T-helper 1 cell treated with Interleukin-12 subunit alpha and Interleukin-12 subunit beta and Interleukin-4 antibody, amounts not matched to agents 30 μg/mL and 1 μg/mL, for 36 hours (primary cell): Measurements from ENCODE around the gene CUZD1.

Experiments
- H3K27ac Mint-ChIP-seq: one replicate; pipeline ENCODE4 v1.8.0; 2021; ENCODE audit warnings: mild to moderate bottlenecking, mixed read lengths
- H3K27me3 Mint-ChIP-seq: one replicate; pipeline ENCODE4 v1.8.0; 2021; ENCODE audit warnings: low read depth, mixed read lengths
- H3K36me3 Mint-ChIP-seq: one replicate; pipeline ENCODE4 v1.8.0; 2021; ENCODE audit warnings: low read depth, mixed read lengths
- H3K4me1 Mint-ChIP-seq: one replicate; pipeline ENCODE4 v1.8.0; 2021; ENCODE audit warnings: low read depth, mixed read lengths
- H3K4me3 Mint-ChIP-seq: one replicate; pipeline ENCODE4 v1.8.0; 2021; ENCODE audit warnings: mild to moderate bottlenecking, moderate library complexity, mixed read lengths
- H3K9me3 Mint-ChIP-seq: one replicate; pipeline ENCODE4 v1.8.0; 2021; ENCODE audit warnings: mixed read lengths

CUZD1 gene

DNA sequence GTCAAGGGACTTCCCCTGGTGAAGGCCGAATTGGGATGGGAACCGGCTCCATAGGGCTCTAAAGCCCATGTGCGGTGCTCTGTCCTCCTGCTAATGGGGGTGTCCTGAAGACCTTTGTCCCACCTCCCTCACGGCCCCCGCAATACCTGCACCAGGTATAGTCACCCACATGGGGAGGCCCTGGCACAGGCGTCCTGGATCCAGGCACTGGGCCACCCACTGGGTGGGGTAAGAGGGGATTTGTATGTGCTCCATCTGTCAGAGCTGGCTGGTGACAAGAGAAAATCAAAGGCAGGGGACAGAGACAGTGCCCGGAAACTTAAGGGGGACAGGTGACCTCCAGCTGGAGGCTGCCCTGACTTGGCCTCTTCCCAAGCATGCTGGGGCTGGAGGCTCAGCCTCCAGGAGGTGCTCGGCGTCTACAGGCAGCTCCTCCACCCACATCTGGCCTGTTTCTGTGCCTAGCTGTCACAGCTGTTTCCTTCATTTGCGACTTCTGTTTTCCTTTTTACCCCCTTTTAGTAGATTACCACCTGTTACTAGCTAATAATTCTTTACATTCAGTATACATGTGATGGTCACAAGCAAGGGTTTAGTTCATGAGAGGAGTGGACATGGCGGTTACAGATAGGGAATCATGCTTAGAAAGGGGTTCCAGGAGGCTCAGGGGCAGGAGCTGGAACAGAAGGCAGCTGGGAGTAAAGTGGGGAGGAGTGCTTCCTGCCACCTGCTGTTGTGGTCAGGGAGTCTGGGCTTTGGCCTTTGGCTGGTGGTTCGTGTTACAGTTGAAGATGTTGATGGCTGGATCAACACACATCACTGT, 2.3 kb upstream of the CUZD1 start:
- H3K9me3 Mint-ChIP-seq = no peaks in the 10 kb centered on the region
- H3K4me1 Mint-ChIP-seq = peaks cover 16% of the 10 kb centered on the region
- peaks cover 39% of the 10 kb centered on the region for H3K36me3 Mint-ChIP-seq
- no peak overlapping the region for H3K4me3 Mint-ChIP-seq
- no peaks in the 10 kb centered on the region for H3K27me3 Mint-ChIP-seq
- no peak overlapping the region for H3K27ac Mint-ChIP-seq

DNA sequence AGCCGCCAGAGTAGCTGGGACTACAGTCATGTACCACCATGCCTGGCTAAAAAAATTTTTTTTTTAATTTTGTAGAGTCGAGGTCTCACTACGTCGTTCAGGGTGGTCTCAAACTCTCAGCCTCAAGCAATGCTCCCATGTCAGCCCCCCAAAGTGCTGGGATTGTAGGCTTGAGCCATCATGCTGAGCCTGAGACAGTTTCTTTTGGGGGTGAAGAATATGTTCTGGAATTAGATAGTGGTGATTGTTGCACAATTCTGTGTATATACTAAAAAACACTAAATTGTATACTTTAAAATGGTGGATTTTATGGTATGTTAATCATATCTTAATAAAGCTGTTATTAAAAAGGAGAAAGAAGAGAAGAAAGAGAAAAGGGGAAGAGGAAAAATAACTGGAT, 1.5 kb downstream of the CUZD1 start:
- Mint-ChIP-seq H3K4me3 (no peak overlapping the region), H3K27me3 (no peaks in the 10 kb centered on the region), H3K9me3 (peaks cover 4% of the 10 kb centered on the region), H3K27ac (no peak overlapping the region), H3K36me3 (peaks cover 27% of the 10 kb centered on the region), H3K4me1 (peaks cover 7% of the 10 kb centered on the region)

DNA sequence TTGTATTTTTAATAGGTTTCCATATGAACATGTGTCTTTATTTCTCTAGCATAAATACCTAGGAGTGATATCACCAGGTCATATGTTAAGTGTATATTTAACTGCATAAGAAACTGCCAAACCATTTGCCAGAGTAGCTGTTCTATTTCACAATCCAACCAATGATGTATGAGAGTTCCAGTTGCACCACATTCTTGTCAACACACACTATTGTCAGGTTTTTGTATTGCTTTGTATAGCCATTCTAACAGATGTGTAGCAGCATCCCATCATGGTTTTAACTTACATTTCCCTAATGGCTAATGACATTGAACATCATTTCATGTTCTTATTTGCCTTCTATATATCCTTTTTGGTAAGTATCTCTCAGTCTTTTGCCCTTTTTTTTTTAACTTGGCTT, 4.1 kb downstream of the CUZD1 start:
- Mint-ChIP-seq H3K9me3 (peaks cover 4% of the 10 kb centered on the region), H3K4me3 (no peak overlapping the region), H3K4me1 (no peaks in the 10 kb centered on the region), H3K27me3 (no peaks in the 10 kb centered on the region), H3K36me3 (peaks cover 37% of the 10 kb centered on the region), H3K27ac (no peak overlapping the region)

DNA sequence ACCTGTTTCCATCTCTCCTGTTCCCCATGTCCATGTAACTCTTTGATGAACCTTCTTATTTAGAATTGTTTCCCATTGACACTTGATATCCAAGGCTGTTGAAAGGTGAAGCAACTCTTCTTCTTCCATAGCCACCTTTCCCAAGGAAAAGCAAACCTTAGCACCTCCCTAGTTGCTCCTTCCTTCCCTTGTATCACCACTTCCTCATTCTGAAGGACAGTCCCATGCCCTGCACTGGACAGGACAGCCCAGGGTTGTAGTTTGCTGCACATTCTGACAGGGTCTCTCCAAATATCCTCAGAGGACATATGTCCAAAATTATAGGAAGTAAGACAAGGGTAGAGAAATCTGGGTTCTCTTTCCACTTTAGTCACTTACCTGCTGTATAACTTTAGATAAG, 6.2 kb downstream of the CUZD1 start:
- Mint-ChIP-seq H3K36me3 (peaks cover 34% of the 10 kb centered on the region), H3K4me3 (no peak overlapping the region), H3K27ac (no peak overlapping the region), H3K27me3 (no peaks in the 10 kb centered on the region), H3K4me1 (no peaks in the 10 kb centered on the region), H3K9me3 (peaks cover 4% of the 10 kb centered on the region)

DNA sequence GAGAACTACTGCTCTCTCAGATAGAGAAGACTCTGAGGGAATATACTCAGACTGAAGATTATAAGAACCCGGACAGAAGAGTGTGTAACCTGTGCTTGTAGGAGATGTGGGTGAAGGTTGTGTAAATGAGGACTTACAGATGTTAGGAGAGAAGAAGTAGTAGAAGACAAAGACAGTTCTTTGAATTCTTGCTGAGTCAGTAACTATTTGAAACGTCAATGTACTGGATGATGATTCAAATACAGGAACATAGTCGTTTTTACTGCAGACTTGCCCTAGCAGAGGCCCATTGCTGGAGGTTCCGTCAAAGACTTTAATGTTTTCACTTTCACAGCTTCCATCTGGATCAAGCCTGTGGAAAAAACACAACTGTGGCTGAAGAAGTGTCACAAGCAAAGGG, 6.8 kb downstream of the CUZD1 start:
- H3K9me3 Mint-ChIP-seq = peaks cover 4% of the 10 kb centered on the region
- H3K4me1 Mint-ChIP-seq = no peaks in the 10 kb centered on the region
- no peak overlapping the region for H3K27ac Mint-ChIP-seq
- H3K27me3 Mint-ChIP-seq = no peaks in the 10 kb centered on the region
- no peak overlapping the region for H3K4me3 Mint-ChIP-seq
- H3K36me3 Mint-ChIP-seq = peaks cover 32% of the 10 kb centered on the region

DNA sequence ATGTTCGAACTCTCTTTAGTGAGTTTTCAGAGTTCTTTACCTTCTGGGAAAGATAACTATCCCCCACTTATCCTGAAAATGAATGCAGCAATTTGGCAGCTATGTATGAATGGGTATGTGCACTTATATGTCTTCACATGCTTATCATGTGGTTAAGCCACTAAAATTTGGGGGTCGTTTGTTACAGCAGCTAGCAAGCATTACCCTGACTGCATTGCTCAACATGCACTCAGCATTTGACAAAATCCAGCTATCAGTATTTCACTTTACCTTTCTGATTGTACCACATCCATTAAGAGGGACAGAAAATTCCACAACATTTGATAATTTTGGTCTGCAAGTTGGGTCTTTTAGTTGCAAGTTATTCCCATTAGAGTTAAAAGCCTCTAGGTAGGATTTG, 9.7 kb downstream of the CUZD1 start:
- H3K4me3 Mint-ChIP-seq = no peak overlapping the region
- H3K9me3 Mint-ChIP-seq = no peaks in the 10 kb centered on the region
- H3K4me1 Mint-ChIP-seq = no peaks in the 10 kb centered on the region

DNA sequence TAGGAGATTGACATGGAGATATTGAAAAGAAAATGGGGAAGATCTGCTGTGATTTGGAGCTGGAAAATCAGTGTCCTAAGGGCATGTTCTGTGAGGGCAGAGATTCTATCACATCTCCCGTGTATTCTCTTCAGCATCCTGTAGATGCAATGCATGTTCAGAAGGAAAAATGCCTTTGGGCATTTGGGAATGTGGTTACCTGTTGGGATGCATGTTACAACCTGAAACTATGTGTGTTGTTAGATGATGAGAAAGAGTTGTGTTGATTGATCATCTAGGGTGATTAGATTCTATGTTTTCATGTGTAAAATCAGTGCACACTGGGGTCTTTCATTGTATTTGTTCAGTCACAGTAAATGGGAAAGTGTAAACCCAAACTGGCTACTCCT, 14.7 kb downstream of the CUZD1 start:
- no peaks in the 10 kb centered on the region for H3K9me3 Mint-ChIP-seq
- H3K4me1 Mint-ChIP-seq = no peaks in the 10 kb centered on the region
- H3K27ac Mint-ChIP-seq = no peak overlapping the region
- no peak overlapping the region for H3K4me3 Mint-ChIP-seq
- H3K36me3 Mint-ChIP-seq = peaks cover 25% of the 10 kb centered on the region
- no peaks in the 10 kb centered on the region for H3K27me3 Mint-ChIP-seq

More for the DNA sequence above, 9.7 kb downstream of the CUZD1 start:
- Mint-ChIP-seq H3K27me3 (no peaks in the 10 kb centered on the region), H3K27ac (no peak overlapping the region), H3K36me3 (peaks cover 42% of the 10 kb centered on the region)

DNA sequence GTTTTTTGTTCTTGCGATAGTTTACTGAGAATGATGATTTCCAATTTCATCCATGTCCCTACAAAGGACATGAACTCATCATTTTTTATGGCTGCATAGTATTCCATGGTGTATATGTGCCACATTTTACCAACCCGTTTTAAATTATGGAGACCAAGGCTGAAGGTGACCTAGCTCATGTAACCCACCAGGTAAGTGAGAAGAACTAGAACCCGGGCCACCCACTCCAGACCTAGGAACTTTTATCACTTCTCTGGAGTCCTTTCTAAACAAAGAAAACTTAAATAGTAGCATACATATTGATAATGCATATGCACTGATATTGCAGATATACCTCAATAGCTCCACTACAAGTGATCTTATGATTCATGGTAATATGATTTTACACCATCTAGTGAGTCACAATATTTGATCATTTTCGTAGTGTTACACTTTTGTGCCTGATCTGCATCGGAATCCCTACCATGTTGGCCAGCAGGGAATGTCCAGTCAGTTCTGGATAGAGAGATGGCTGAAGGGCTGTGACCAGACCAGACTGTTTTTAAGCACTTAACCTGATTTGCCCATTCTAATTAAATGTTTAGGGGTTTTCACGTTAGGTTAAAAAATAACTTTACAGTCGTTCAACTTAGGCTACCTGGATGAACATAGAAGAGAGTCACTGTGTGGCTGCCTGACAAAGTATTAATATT, 15.2 kb downstream of the CUZD1 start:
- Mint-ChIP-seq H3K36me3 (peaks cover 22% of the 10 kb centered on the region), H3K9me3 (no peaks in the 10 kb centered on the region), H3K27ac (no peak overlapping the region), H3K27me3 (peaks cover 4% of the 10 kb centered on the region), H3K4me1 (no peaks in the 10 kb centered on the region), H3K4me3 (no peak overlapping the region)

DNA sequence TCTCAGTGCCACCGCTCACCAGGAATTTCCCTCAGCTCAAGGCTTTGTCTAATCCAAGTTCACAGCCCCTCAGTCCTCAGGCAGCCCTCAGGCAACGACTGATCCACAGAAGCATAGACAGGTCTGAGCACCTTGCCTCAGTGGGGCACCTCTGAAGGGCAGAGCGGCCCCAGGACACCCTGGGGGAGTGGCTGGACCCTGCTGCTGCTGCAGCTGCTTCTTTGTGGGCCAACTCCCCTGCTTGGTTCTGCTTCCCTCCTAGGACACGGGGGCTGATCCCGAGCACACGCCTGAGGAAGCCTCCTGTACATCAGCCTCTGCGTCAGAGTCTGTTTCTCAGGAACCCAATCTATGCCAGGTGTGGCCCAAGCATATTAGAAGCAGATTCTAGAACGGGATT, 16.2 kb downstream of the CUZD1 start:
- no peaks in the 10 kb centered on the region for H3K4me1 Mint-ChIP-seq
- H3K36me3 Mint-ChIP-seq = peaks cover 20% of the 10 kb centered on the region
- no peak overlapping the region for H3K4me3 Mint-ChIP-seq
- no peak overlapping the region for H3K27ac Mint-ChIP-seq
- peaks cover 11% of the 10 kb centered on the region for H3K27me3 Mint-ChIP-seq
- H3K9me3 Mint-ChIP-seq = no peaks in the 10 kb centered on the region

DNA sequence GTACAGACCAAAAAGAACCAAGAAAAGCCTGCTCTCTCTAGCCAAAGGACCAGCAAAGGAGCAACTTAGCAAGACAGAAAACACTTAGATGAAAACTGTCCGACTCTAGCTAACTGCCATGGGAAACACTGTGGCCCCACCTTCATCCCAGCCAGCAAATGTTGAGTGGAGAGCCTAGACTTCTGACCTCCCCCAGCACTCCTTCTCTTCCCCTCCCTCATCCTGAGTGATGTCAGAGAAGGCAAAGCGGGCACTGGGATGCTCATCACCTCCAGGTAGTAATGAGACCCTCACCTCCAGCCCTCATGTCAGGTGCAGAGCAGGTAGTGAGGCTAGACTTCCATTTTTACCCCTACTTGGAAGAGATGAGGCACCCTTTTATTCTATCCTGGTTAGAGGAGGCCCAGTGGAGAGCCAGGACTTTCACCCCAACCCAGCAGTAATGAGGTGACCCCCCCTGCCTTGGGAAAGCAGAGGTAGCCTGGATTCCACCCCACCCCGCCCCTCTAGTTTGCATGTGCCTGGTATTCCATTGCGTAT, 16.9 kb downstream of the CUZD1 start:
- peaks cover 17% of the 10 kb centered on the region for H3K27me3 Mint-ChIP-seq
- H3K4me1 Mint-ChIP-seq = no peaks in the 10 kb centered on the region
- H3K36me3 Mint-ChIP-seq = peaks cover 20% of the 10 kb centered on the region
- no peaks in the 10 kb centered on the region for H3K9me3 Mint-ChIP-seq
- no peak overlapping the region for H3K27ac Mint-ChIP-seq
- H3K4me3 Mint-ChIP-seq = no peak overlapping the region

DNA sequence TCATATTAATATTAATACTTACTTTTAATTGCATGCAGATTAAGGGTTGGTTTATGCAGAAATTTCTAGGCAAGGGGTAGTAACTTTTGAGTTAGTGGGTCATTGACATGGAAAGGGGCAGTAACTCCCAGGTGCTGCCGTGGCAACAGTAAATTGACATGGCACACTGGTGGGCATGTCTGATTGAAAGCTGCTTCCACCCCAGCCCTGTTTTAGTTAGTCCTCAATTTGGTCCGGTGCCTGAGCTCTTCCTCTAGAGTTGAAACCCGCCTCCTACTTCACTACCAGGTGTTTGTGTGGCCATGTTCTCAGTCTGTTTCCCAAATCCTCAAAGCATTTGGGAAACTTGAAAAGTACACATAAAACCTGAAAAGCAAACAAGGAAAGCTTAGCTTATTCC, 18.4 kb downstream of the CUZD1 start:
- Mint-ChIP-seq H3K4me3 (no peak overlapping the region), H3K27ac (no peak overlapping the region), H3K36me3 (peaks cover 15% of the 10 kb centered on the region), H3K4me1 (no peaks in the 10 kb centered on the region), H3K27me3 (peaks cover 19% of the 10 kb centered on the region), H3K9me3 (no peaks in the 10 kb centered on the region)

DNA sequence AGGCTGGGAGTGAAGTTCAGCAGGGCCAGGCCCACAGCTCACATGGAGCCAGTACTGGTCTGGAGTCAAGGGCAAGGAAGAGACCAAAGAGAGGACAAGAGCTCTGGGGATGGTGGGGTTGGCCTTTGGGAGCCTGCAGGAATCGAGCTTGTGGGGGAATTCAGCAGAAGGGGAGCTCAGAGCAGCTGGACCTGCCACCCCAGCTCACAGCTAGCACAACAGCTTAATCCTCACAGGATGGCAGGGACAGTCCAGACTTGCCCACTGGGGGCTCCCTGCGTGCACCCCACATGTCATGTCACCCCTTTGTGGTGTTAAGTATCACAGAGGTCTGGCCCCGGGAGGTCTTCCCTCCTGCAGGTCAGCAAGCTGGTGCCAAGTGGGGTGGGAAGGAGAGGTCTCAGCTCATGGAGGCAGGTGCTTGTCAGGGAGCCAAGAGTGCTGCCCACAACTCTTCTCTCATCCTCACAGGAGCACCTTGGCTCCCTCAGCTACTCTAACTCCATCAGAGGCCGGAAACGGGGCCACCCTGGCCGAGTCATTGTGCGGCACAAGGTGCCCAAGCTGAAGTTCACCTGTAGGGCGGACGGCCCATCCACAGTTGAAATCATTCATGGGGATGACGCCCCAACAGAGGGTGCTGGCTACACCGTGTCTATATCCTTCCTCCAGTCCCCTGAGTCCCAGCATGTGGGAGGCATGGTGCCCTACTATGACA, 22.5 kb downstream of the CUZD1 start:
- no peaks in the 10 kb centered on the region for H3K4me1 Mint-ChIP-seq
- no peaks in the 10 kb centered on the region for H3K36me3 Mint-ChIP-seq
- H3K4me3 Mint-ChIP-seq = no peak overlapping the region
- H3K27me3 Mint-ChIP-seq = peaks cover 21% of the 10 kb centered on the region
- no peak overlapping the region for H3K27ac Mint-ChIP-seq
- H3K9me3 Mint-ChIP-seq = no peaks in the 10 kb centered on the region

DNA sequence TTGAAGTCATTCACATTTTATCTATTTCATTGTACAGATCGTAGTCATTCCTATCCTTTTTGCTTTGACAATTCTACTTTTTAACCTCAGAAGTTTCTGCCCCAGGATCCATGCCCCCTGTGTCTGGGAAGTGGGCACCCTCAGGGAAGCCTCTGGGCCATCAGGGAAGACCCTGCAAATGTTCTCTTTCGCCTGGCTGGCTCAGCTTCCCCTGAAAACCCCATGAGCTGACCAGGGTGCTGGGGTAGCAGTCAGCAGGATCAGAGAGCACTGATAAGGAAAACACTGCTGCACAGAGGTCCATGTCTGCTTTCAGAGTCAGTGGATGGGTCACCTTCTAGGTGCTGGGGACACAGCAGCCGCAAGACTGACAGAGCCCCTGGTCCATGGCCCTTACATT, 23.8 kb downstream of the CUZD1 start:
- H3K27ac Mint-ChIP-seq = no peak overlapping the region
- no peaks in the 10 kb centered on the region for H3K36me3 Mint-ChIP-seq
- peaks cover 28% of the 10 kb centered on the region for H3K27me3 Mint-ChIP-seq
- no peak overlapping the region for H3K4me3 Mint-ChIP-seq
- no peaks in the 10 kb centered on the region for H3K4me1 Mint-ChIP-seq
- no peaks in the 10 kb centered on the region for H3K9me3 Mint-ChIP-seq

DNA sequence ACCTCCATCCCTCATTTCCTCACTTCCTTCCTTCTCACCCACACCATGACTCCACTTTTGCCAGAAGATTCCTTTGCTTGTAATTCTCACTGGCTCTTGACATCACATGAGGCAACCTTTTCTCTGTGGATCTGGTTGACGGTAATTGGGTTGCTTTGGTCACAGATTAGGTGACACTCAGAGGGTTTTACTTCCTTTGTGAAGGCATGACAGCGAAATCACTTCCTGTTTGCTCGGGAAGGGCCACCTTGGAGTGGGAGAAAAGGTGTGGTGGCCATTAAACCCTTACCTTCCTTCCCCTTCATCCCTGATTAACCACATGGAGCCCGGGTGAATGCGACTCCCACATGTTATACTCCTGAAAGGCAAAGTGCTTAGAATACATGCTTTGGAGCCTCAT, 30.2 kb downstream of the CUZD1 start:
- H3K4me1 Mint-ChIP-seq = no peaks in the 10 kb centered on the region
- H3K27me3 Mint-ChIP-seq = peaks cover 9% of the 10 kb centered on the region
- no peaks in the 10 kb centered on the region for H3K36me3 Mint-ChIP-seq
- H3K9me3 Mint-ChIP-seq = no peaks in the 10 kb centered on the region
- no peak overlapping the region for H3K27ac Mint-ChIP-seq
- H3K4me3 Mint-ChIP-seq = no peak overlapping the region

DNA sequence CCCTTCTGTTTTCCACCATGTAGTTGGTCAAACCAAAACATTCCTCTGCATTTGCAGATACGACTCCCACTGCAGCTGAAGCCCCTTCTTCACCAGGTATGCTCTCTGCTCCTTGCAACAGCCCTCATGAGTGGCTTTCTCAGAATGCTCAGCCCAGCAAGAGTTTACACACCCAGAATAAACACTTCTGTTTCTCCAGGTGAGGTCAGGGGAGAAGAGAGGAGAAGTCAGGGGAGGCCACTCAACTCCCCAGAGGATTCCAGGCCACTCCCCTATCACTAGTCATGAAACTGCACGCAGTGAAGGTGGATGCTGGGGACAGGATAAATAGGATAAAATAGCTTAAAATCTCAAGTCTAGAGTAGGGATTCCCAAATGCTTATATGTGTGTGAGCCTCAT, 31.2 kb downstream of the CUZD1 start:
- Mint-ChIP-seq H3K9me3 (no peaks in the 10 kb centered on the region), H3K4me1 (no peaks in the 10 kb centered on the region), H3K4me3 (no peak overlapping the region), H3K27me3 (peaks cover 9% of the 10 kb centered on the region), H3K27ac (no peak overlapping the region), H3K36me3 (no peaks in the 10 kb centered on the region)
